ENCODE data around the gene HNRNPA1L2.
"Not testable (repeated sequence)": the region's sequence is repeated elsewhere in the genome, so short reads cannot be mapped to it uniquely, and the experiment has no call there.

The HNRNPA1L2 gene

GRCh38 chr13:52638666-52639328 is 3.4 kb upstream of the HNRNPA1L2 start:
- no peak overlapping the region for H3K27ac ChIP-seq
- DNase-seq (ENCODE audit: low read depth, low spot score): no peak

DNA sequence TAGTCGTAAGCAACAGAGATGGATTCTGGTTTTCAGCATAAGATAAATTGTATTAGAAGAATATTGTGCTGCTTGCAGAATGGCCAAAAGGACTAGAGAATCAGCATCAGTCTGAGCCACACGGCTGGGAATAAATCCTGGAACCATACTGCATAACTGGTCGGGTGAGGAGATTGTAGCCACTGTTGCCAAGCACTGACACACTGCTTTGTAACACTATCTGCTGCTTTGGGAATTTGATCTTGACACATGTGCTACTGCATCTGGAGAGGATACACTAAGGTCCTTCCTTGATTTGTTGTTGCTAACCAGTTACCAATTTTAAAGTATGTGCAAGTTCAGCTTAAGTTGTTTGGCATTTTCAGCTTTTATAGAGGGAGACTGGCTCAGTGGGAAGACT is 1.9 kb downstream of the HNRNPA1L2 start:
- no peak overlapping the region for H3K27ac ChIP-seq
- no peak for DNase-seq (ENCODE audit: low read depth, low spot score)

DNA sequence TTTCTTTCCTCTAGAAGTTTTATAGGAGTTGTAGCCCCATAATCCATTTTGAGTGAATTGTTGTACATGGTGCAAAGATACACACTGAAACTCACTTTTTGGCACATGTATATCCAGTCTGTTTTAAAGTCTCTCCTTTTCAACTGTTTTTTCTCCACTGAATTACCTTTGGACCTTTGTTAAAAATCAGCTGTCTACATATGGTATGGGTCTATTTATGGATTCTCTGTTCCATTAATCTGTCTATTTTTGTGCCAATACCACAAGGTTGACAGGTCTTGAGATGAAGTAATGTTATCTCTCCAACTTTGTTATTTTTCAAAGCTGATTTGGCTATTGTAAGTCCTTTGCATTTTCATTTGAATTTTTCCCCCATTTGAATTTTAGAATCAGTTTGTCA is 4.7 kb downstream of the HNRNPA1L2 start:
- DNase-seq (ENCODE audit: low read depth, low spot score): no peak
- H3K27ac ChIP-seq: peak overlapping the region; percentile 43

- DNase-seq (ENCODE audit: low read depth, low spot score): no peak
- no peak overlapping the region for H3K27ac ChIP-seq
Measured at GRCh38 chr13:52650731-52651130, 8.5 kb downstream of the HNRNPA1L2 start.

DNA sequence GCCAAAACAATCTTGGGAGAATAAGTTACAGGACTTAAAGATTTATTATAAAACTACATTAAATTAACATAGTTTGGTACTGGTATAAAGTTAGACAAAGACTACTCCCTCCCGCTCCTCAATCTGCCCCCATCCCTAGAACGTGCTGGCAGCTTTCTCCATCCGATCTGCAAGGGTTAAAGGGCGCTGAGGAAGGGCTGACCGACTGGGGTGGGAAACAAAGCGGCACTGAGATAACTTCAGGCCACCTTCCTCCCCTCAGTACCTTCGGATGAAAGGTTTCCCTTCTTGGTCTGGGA is 9.6 kb downstream of the HNRNPA1L2 start:
- peak overlapping the region; percentile 96 for H3K27ac ChIP-seq
- no peak for DNase-seq (ENCODE audit: low read depth, low spot score)

- H3K27ac ChIP-seq: peak within 1 kb of the TSS; percentile 96
- peak; percentile 85 for DNase-seq (ENCODE audit: low read depth, low spot score)
Measured at GRCh38 chr13:52652196-52652979, 10.2 kb downstream of the HNRNPA1L2 start, which contains the start of gene SUGT1. SUGT1 (plus strand) TSS chr13:52652836; CDS start chr13:52652921, 85 bp downstream.

GRCh38 chr13:52652980-52653303 is 10.7 kb downstream of the HNRNPA1L2 start:
- H3K27ac ChIP-seq: peak overlapping the region; percentile 96

GRCh38 chr13:52659340-52659739 is 17.1 kb downstream of the HNRNPA1L2 start:
- DNase-seq (ENCODE audit: low read depth, low spot score): no peak
- no peak overlapping the region for H3K27ac ChIP-seq

More at GRCh38 chr13:52652980-52653303, 10.7 kb downstream of the HNRNPA1L2 start:
- no peak for DNase-seq (ENCODE audit: low read depth, low spot score)

DNA sequence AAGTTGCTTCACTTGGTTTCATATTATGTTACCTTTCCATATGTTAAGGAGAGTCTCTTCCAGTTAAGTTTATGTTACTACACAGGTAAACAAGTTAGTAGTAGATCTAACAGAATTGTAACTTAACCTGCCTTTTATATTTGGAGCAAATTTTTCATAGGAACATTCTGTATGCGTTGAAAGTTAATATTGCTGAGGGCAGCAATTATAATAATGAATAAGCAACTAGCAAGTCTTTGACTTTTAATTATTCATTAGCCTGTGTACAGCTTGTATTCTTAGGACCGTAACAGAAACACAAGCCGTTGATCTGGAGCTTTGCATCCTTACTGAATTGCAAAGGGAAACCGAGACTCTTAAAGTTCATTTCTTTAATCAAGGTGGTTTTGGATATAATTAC is 22.0 kb downstream of the HNRNPA1L2 start:
- no peak for DNase-seq (ENCODE audit: low read depth, low spot score)
- H3K27ac ChIP-seq: no peak overlapping the region

- H3K27ac ChIP-seq: no peak overlapping the region
- no peak for DNase-seq (ENCODE audit: low read depth, low spot score)
Measured at GRCh38 chr13:52665325-52665724, 23.1 kb downstream of the HNRNPA1L2 start.

DNA sequence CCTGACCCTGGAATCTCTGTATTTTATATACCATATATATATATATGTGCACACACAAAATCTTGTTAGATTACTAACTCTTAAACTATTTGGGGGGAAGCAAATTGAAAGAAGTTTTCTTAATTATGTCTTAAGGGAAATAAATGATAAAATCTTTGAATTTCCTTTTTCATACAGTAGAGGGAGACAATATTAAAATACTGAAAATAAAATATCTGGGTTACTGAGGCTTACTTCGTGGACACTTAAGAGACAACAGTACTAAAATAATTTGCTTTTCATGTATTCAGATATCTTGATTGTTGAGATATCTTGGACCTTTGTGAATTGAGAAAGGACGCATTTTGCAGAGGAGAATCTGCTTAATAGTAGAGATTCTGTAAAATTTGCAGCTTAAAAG is 27.4 kb downstream of the HNRNPA1L2 start:
- DNase-seq (ENCODE audit: low read depth, low spot score): no peak
- no peak overlapping the region for H3K27ac ChIP-seq

DNA sequence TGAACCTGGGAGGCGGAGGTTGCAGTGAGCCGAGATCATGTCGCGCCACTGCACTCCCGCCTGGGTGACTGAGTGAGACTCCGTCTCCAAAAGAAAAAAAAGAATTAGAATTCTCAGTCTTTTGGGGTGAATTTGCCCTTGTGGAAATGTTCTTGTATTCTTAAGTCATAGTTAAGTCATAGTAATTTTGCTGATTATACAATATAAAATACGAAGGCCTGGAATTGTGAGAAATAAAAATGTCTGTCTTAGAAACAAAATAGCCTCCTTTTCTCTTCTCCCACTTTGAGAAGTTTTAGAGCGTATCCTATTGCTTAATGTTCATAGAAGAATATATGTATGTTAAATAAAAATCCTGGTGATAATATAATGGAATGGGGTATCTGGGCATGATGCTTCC is 28.5 kb downstream of the HNRNPA1L2 start:
- DNase-seq (ENCODE audit: low read depth, low spot score): no peak
- H3K27ac ChIP-seq: no peak overlapping the region

- DNase-seq (ENCODE audit: low read depth, low spot score): no peak
- no peak overlapping the region for H3K27ac ChIP-seq
Measured at GRCh38 chr13:52673465-52673864, 31.2 kb downstream of the HNRNPA1L2 start.

- H3K27ac ChIP-seq: no peak overlapping the region
- DNase-seq (ENCODE audit: low read depth, low spot score): no peak
Measured at GRCh38 chr13:52677823-52678222, 35.6 kb downstream of the HNRNPA1L2 start.

- H3K27ac ChIP-seq; DNase-seq (ENCODE audit: low read depth, low spot score): not testable (repeated sequence)
Measured at GRCh38 chr13:52685806-52686205, 43.6 kb downstream of the HNRNPA1L2 start.

DNA sequence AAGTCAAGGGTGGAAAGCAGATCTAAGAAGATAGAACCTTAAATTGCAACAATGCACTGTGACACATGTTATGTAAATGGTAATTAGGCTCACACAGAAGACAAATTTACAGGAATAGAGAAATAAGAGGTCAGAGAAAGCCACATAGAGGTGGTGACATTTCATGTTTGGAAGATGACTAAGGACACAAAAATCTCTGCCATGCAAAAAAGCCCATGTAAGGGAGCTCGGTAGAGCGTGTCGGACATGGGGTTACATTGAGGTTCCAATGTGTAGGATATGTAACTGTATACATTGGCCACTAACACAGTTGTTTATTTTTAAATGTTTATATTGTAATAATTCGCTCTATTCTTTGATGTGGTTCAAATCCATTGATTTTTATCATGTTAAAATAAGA is 44.1 kb downstream of the HNRNPA1L2 start:
- DNase-seq (ENCODE audit: low read depth, low spot score): no peak
- H3K27ac ChIP-seq: no peak overlapping the region

Data from epithelial cell of prostate (primary cell).